ENCODE results near the gene INPP1.

Gene INPP1

GRCh38 chr2:190336420-190336819, 7.0 kb upstream of the INPP1 start:
- H3K9me3 Mint-ChIP-seq: no peaks in the 10 kb centered on the region
- no peak for DNase-seq (ENCODE audit: low spot score in 2 of 2)
- no peak for ATAC-seq (replicated peaks; ENCODE audit: extremely low read depth, poor library complexity, severe bottlenecking)
- H3K36me3 Mint-ChIP-seq (ENCODE audit: insufficient read depth): no peaks in the 10 kb centered on the region
- no peaks in the 10 kb centered on the region for H3K4me1 Mint-ChIP-seq
- no peak overlapping the region for H3K27ac Mint-ChIP-seq (ENCODE audit: low read depth)
- H3K27me3 Mint-ChIP-seq: peaks cover 6% of the 10 kb centered on the region
- no peak overlapping the region for H3K4me3 Mint-ChIP-seq

- no peak for ATAC-seq (replicated peaks; ENCODE audit: extremely low read depth, poor library complexity, severe bottlenecking)
- H3K9me3 Mint-ChIP-seq: no peaks in the 10 kb centered on the region
- H3K27ac Mint-ChIP-seq (ENCODE audit: low read depth): no peak overlapping the region
- no peak for DNase-seq (ENCODE audit: low spot score in 2 of 2)
- no peaks in the 10 kb centered on the region for H3K27me3 Mint-ChIP-seq
- H3K4me3 Mint-ChIP-seq: no peak overlapping the region
- H3K4me1 Mint-ChIP-seq: peaks cover 6% of the 10 kb centered on the region
- no peaks in the 10 kb centered on the region for H3K36me3 Mint-ChIP-seq (ENCODE audit: insufficient read depth)
These were observed 4.9 kb upstream of the INPP1 start for GRCh38 chr2:190338453-190338852.

GRCh38 chr2:190339394-190339793, 4.0 kb upstream of the INPP1 start:
- Mint-ChIP-seq H3K4me1 (peaks cover 10% of the 10 kb centered on the region), H3K4me3 (no peak overlapping the region), H3K9me3 (no peaks in the 10 kb centered on the region), H3K36me3 (ENCODE audit: insufficient read depth) (peaks cover 2% of the 10 kb centered on the region), H3K27me3 (no peaks in the 10 kb centered on the region), H3K27ac (ENCODE audit: low read depth) (no peak overlapping the region)
- DNase-seq (ENCODE audit: low spot score in 2 of 2): no peak
- ATAC-seq (replicated peaks; ENCODE audit: extremely low read depth, poor library complexity, severe bottlenecking): no peak

- peaks cover 2% of the 10 kb centered on the region for H3K36me3 Mint-ChIP-seq (ENCODE audit: insufficient read depth)
- no peaks in the 10 kb centered on the region for H3K9me3 Mint-ChIP-seq
- H3K27me3 Mint-ChIP-seq: no peaks in the 10 kb centered on the region
- DNase-seq (ENCODE audit: low spot score in 2 of 2) (no peak), ATAC-seq (replicated peaks; ENCODE audit: extremely low read depth, poor library complexity, severe bottlenecking) (no peak)
- H3K4me3 Mint-ChIP-seq: no peak overlapping the region
- H3K27ac Mint-ChIP-seq (ENCODE audit: low read depth): no peak overlapping the region
- H3K4me1 Mint-ChIP-seq: peaks cover 12% of the 10 kb centered on the region
These were observed 3.0 kb upstream of the INPP1 start for GRCh38 chr2:190340369-190340768.

- Mint-ChIP-seq H3K27ac (ENCODE audit: low read depth) (no peak overlapping the region), H3K4me1 (peaks cover 12% of the 10 kb centered on the region), H3K36me3 (ENCODE audit: insufficient read depth) (peaks cover 2% of the 10 kb centered on the region), H3K27me3 (no peaks in the 10 kb centered on the region), H3K9me3 (no peaks in the 10 kb centered on the region), H3K4me3 (peak overlapping the region; percentile 83)
- ATAC-seq (replicated peaks; ENCODE audit: extremely low read depth, poor library complexity, severe bottlenecking): no peak
- no peak for DNase-seq (ENCODE audit: low spot score in 2 of 2)
These were observed 778 bp upstream of the INPP1 start for GRCh38 chr2:190342611-190343010.

GRCh38 chr2:190343089-190343535, 277 bp upstream of the INPP1 start:
- ATAC-seq (replicated peaks; ENCODE audit: extremely low read depth, poor library complexity, severe bottlenecking) (peak; percentile 57), DNase-seq (ENCODE audit: low spot score in 2 of 2) (no peak)
- Mint-ChIP-seq H3K27ac (ENCODE audit: low read depth) (peak overlapping the region; percentile 85), H3K27me3 (no peaks in the 10 kb centered on the region), H3K4me3 (peak overlapping the region; percentile 83), H3K4me1 (peaks cover 12% of the 10 kb centered on the region), H3K9me3 (no peaks in the 10 kb centered on the region), H3K36me3 (ENCODE audit: insufficient read depth) (peaks cover 2% of the 10 kb centered on the region)

- DNase-seq (ENCODE audit: low spot score in 2 of 2): no peak
- H3K4me3 Mint-ChIP-seq: peak overlapping the region; percentile 83
- peak overlapping the region; percentile 85 for H3K27ac Mint-ChIP-seq (ENCODE audit: low read depth)
These were observed 963 bp downstream of the INPP1 start for GRCh38 chr2:190344276-190344827.

GRCh38 chr2:190350371-190350770, 7.0 kb downstream of the INPP1 start:
- H3K4me1 Mint-ChIP-seq: no peaks in the 10 kb centered on the region
- no peaks in the 10 kb centered on the region for H3K27me3 Mint-ChIP-seq
- no peak overlapping the region for H3K27ac Mint-ChIP-seq (ENCODE audit: low read depth)
- H3K36me3 Mint-ChIP-seq (ENCODE audit: insufficient read depth): no peaks in the 10 kb centered on the region
- H3K9me3 Mint-ChIP-seq: no peaks in the 10 kb centered on the region
- DNase-seq (ENCODE audit: low spot score in 2 of 2) (no peak), ATAC-seq (replicated peaks; ENCODE audit: extremely low read depth, poor library complexity, severe bottlenecking) (no peak)
- H3K4me3 Mint-ChIP-seq: no peak overlapping the region

More at GRCh38 chr2:190344276-190344827, 963 bp downstream of the INPP1 start:
- Mint-ChIP-seq H3K27me3 (no peaks in the 10 kb centered on the region), H3K9me3 (no peaks in the 10 kb centered on the region), H3K4me1 (peaks cover 12% of the 10 kb centered on the region), H3K36me3 (ENCODE audit: insufficient read depth) (peaks cover 2% of the 10 kb centered on the region)
- ATAC-seq (replicated peaks; ENCODE audit: extremely low read depth, poor library complexity, severe bottlenecking): no peak

GRCh38 chr2:190351955-190352354, 8.6 kb downstream of the INPP1 start:
- Mint-ChIP-seq H3K27me3 (no peaks in the 10 kb centered on the region), H3K9me3 (no peaks in the 10 kb centered on the region), H3K27ac (ENCODE audit: low read depth) (no peak overlapping the region), H3K4me3 (no peak overlapping the region), H3K4me1 (no peaks in the 10 kb centered on the region), H3K36me3 (ENCODE audit: insufficient read depth) (no peaks in the 10 kb centered on the region)
- ATAC-seq (replicated peaks; ENCODE audit: extremely low read depth, poor library complexity, severe bottlenecking): no peak
- no peak for DNase-seq (ENCODE audit: low spot score in 2 of 2)

GRCh38 chr2:190352668-190353536, 9.5 kb downstream of the INPP1 start:
- H3K27me3 Mint-ChIP-seq: no peaks in the 10 kb centered on the region
- no peaks in the 10 kb centered on the region for H3K36me3 Mint-ChIP-seq (ENCODE audit: insufficient read depth)
- DNase-seq (ENCODE audit: low spot score in 2 of 2) (no peak), ATAC-seq (replicated peaks; ENCODE audit: extremely low read depth, poor library complexity, severe bottlenecking) (no peak)
- H3K9me3 Mint-ChIP-seq: no peaks in the 10 kb centered on the region
- no peak overlapping the region for H3K4me3 Mint-ChIP-seq
- no peaks in the 10 kb centered on the region for H3K4me1 Mint-ChIP-seq
- H3K27ac Mint-ChIP-seq (ENCODE audit: low read depth): no peak overlapping the region

GRCh38 chr2:190353537-190353899, 10.1 kb downstream of the INPP1 start:
- H3K9me3 Mint-ChIP-seq: no peaks in the 10 kb centered on the region
- no peak overlapping the region for H3K4me3 Mint-ChIP-seq
- no peak overlapping the region for H3K27ac Mint-ChIP-seq (ENCODE audit: low read depth)
- DNase-seq (ENCODE audit: low spot score in 2 of 2) (no peak), ATAC-seq (replicated peaks; ENCODE audit: extremely low read depth, poor library complexity, severe bottlenecking) (no peak)
- H3K27me3 Mint-ChIP-seq: no peaks in the 10 kb centered on the region
- no peaks in the 10 kb centered on the region for H3K4me1 Mint-ChIP-seq
- no peaks in the 10 kb centered on the region for H3K36me3 Mint-ChIP-seq (ENCODE audit: insufficient read depth)

GRCh38 chr2:190354003-190354690, 10.8 kb downstream of the INPP1 start:
- no peak overlapping the region for H3K27ac Mint-ChIP-seq (ENCODE audit: low read depth)
- H3K4me3 Mint-ChIP-seq: no peak overlapping the region
- no peak for DNase-seq (ENCODE audit: low spot score in 2 of 2)
- no peak for ATAC-seq (replicated peaks; ENCODE audit: extremely low read depth, poor library complexity, severe bottlenecking)
- no peaks in the 10 kb centered on the region for H3K9me3 Mint-ChIP-seq
- H3K4me1 Mint-ChIP-seq: no peaks in the 10 kb centered on the region
- H3K36me3 Mint-ChIP-seq (ENCODE audit: insufficient read depth): no peaks in the 10 kb centered on the region
- no peaks in the 10 kb centered on the region for H3K27me3 Mint-ChIP-seq
